IMR-90 (cell line): Measurements from ENCODE around the gene LRRN2. TPM values are rescaled to one million over a fixed set of nuclear protein-coding genes. Genes with fewer than 3 reads are reported as not detected.

Source experiments
- ATAC-seq: fragments of 200-7000 bp; cut with Tn5 transposase; 2 replicates; pipeline ENCODE4 v1.9.1; 2020; ENCODE audit warnings: low read depth, mild to moderate bottlenecking, moderate library complexity
- BruUV-seq: library from RNA; stranded (reverse); fragments of 400-500 nt; replicated peaks from 2 replicates; lab custom pipeline; 2021; lab: Mats Ljungman, UMichigan
- CTCF ChIA-PET: fragments of 300-600 bp; formaldehyde crosslinking; extraction: SDS; loops from one replicate; lab custom pipeline; 2021; ENCODE audit warnings: antibody characterized with exemption; lab: Yijun Ruan, JAX
- POLR2A ChIA-PET: fragments of 300-600 bp; sonication (Branson Sonifier 250); formaldehyde crosslinking; loops from one replicate; lab custom pipeline; 2022; ENCODE audit warnings: antibody characterized with exemption; ENCODE audit not compliant: unreplicated experiment; lab: Charles Lee
- DNase-seq: peaks from one replicate; pipeline ENCODE4 v3.0.0; 2013
- H2AFZ ChIP-seq: replicated peaks from 2 replicates; pipeline ENCODE3; 2013; ENCODE audit warnings: low read length, mild to moderate bottlenecking; ENCODE audit not compliant: poor library complexity
- H2AK5ac ChIP-seq: 2 replicates; pipeline ENCODE4 v1.6.1; 2013; ENCODE audit warnings: low read depth, low read length, inconsistent platforms
- H2AK9ac ChIP-seq: replicated peaks from 2 replicates; pipeline ENCODE3; 2013; ENCODE audit warnings: mild to moderate bottlenecking, low read depth, low read length, moderate library complexity; ENCODE audit not compliant: poor library complexity
- H2BK120ac ChIP-seq: 2 replicates; pipeline ENCODE4 v1.6.1; 2013; ENCODE audit warnings: low read depth, low read length, inconsistent platforms
- H2BK15ac ChIP-seq: 3 replicates; pipeline ENCODE4 v1.6.1; 2013; ENCODE audit warnings: low read depth, low read length, inconsistent platforms
- H2BK20ac ChIP-seq: 2 replicates; pipeline ENCODE4 v1.6.1; 2013; ENCODE audit warnings: low read depth, mild to moderate bottlenecking, inconsistent platforms, low read length, moderate library complexity
- H2BK5ac ChIP-seq: 2 replicates; pipeline ENCODE4 v1.6.1; 2013; ENCODE audit warnings: mild to moderate bottlenecking, low read depth, low read length, inconsistent platforms; ENCODE audit not compliant: poor library complexity, severe bottlenecking
- H3K14ac ChIP-seq: replicated peaks from 2 replicates; pipeline ENCODE4 v1.6.1; 2013; ENCODE audit warnings: low read depth, low read length, inconsistent platforms
- H3K18ac ChIP-seq: 2 replicates; pipeline ENCODE4 v1.6.1; 2013; ENCODE audit warnings: low read depth, low read length, control low read depth
- H3K23ac ChIP-seq: 2 replicates; pipeline ENCODE4 v1.6.1; 2013; ENCODE audit warnings: low read depth, low read length, inconsistent platforms
- H3K27ac ChIP-seq: 2 replicates; pipeline ENCODE4 v1.5.1; 2013; ENCODE audit warnings: mild to moderate bottlenecking, control low read depth, low read length; ENCODE audit not compliant: insufficient read depth
- H3K27me3 ChIP-seq: 2 replicates; pipeline ENCODE4 v1.6.1; 2013; ENCODE audit warnings: low read length; ENCODE audit not compliant: control insufficient read depth, insufficient read depth
- H3K36me3 ChIP-seq: 2 replicates; pipeline ENCODE4 v1.6.1; 2013; ENCODE audit warnings: low read length, mixed read lengths; ENCODE audit not compliant: control insufficient read depth, insufficient read depth
- H3K4ac ChIP-seq: 2 replicates; pipeline ENCODE4 v1.6.1; 2013; ENCODE audit warnings: low read depth, low read length, inconsistent platforms
- H3K4me1 ChIP-seq: 2 replicates; pipeline ENCODE4 v1.6.1; 2013; ENCODE audit warnings: low read length, mixed read lengths; ENCODE audit not compliant: control insufficient read depth, insufficient read depth
- H3K4me2 ChIP-seq: 2 replicates; pipeline ENCODE4 v1.6.1; 2013; ENCODE audit warnings: low read depth, mild to moderate bottlenecking, control low read depth, low read length, moderate library complexity
- H3K4me3 ChIP-seq: 2 replicates; pipeline ENCODE4 v1.5.1; 2013; ENCODE audit warnings: low read depth, mild to moderate bottlenecking, control low read depth, low read length, moderate library complexity; ENCODE audit not compliant: insufficient read depth
- H3K56ac ChIP-seq: 2 replicates; pipeline ENCODE4 v1.6.1; 2013; ENCODE audit warnings: low read length, inconsistent platforms; ENCODE audit not compliant: insufficient read depth; ENCODE audit errors: extremely low read depth
- H3K79me1 ChIP-seq, 2 experiments: 2 replicates each; pipeline ENCODE4 v1.6.1; 2013; ENCODE audit warnings: low read length in 2 of 2, inconsistent platforms in 1 of 2, low read depth in 1 of 2
- H3K9ac ChIP-seq: 2 replicates; pipeline ENCODE4 v1.6.1; 2013; ENCODE audit warnings: low read depth, low read length, control low read depth
- H3K9me1 ChIP-seq: 2 replicates; pipeline ENCODE4 v1.6.1; 2013; ENCODE audit warnings: low read length, inconsistent platforms; ENCODE audit not compliant: insufficient read depth
- H3K9me3 ChIP-seq: 2 replicates; pipeline ENCODE4 v1.6.1; 2013; ENCODE audit warnings: low read length; ENCODE audit not compliant: control insufficient read depth, insufficient read depth
- H4K20me1 ChIP-seq: 2 replicates; pipeline ENCODE4 v1.6.1; 2013; ENCODE audit warnings: low read length, inconsistent platforms; ENCODE audit not compliant: insufficient read depth
- H4K5ac ChIP-seq: 2 replicates; pipeline ENCODE4 v1.6.1; 2013; ENCODE audit warnings: mild to moderate bottlenecking, low read depth, low read length, control low read depth
- H4K8ac ChIP-seq, 2 experiments: 2 replicates each; pipeline ENCODE4 v1.6.1; 2013; ENCODE audit warnings: low read depth in 2 of 2, low read length in 2 of 2, control low read depth in 1 of 2, inconsistent platforms in 1 of 2
- H4K91ac ChIP-seq: 2 replicates; pipeline ENCODE4 v1.6.1; 2013; ENCODE audit warnings: low read depth, low read length, inconsistent platforms; ENCODE audit not compliant: insufficient read depth
- CEBPB ChIP-seq: IDR thresholded peaks from 2 replicates; pipeline ENCODE4 v1.6.1; 2012; ENCODE audit warnings: low read depth, low read length, improper control_type of control experiment
- FOS ChIP-seq: fragments of 150-350 bp; IDR thresholded peaks from 2 replicates; pipeline ENCODE4 v1.6.1; 2016; ENCODE audit warnings: low read depth, low read length
- WGBS, 2 experiments: methylation state at CpG; one replicate each; pipeline versions ENCODE4 v1.1.5 to v1.1.7; 2013; ENCODE audit warnings: missing lambda C conversion rate in 2 of 2; ENCODE audit not compliant: insufficient read length in 1 of 2; ENCODE audit errors: extremely low coverage in 2 of 2; 5-methylcytosine and 5-hydroxymethylcytosine counted together
- dilution Hi-C: fragments of 300-500 bp; cut with HindIII; formaldehyde crosslinking; loops from one replicate; pipeline ENCODE4 v1.14.3; 2018; ENCODE audit warnings: low sequenced_read_pairs; ENCODE audit not compliant: unreplicated experiment
- in situ Hi-C: fragments of 300-500 bp; cut with MboI; formaldehyde crosslinking; loops from 3 replicates; pipeline ENCODE4 v1.14.3; 2019; ENCODE audit warnings: low sequenced_read_pairs, inconsistent platforms, mixed read lengths
- intact Hi-C: fragments of 100-400 bp; cut with micrococcal nuclease; formaldehyde crosslinking; loops from 2 replicates; pipeline ENCODE4 v1.10.0; 2022
- polyA plus RNA-seq, 3 experiments: library from polyadenylated mRNA; depleted of rRNA; stranded (reverse); fragments of >200 nt; gene quantifications; 2 replicates each; pipeline ENCODE4 v1.2.3, GENCODE V29; 2012; ENCODE audit warnings: low replicate concordance in 1 of 3
- total RNA-seq: library from RNA; depleted of rRNA; stranded (reverse); fragments of >200 nt; gene quantifications from 2 replicates; pipeline ENCODE4 v1.2.3, GENCODE V29; 2012

LRRN2 gene
- total and polyA plus RNA-seq, 2 of the 4 experiments (the other 2 are of a cell fraction), result not detected

GRCh38 chr1:204726478-204726877 is 40.9 kb upstream of the LRRN2 start:
- dilution Hi-C loops (no loop called here), intact Hi-C loops (no loop called here)
- DNase-seq, result peak; percentile 21

More at GRCh38 chr1:204726478-204726877, 40.9 kb upstream of the LRRN2 start:
- Histone ChIP-seq H3K14ac (no peak overlapping the region), H4K8ac (no peak overlapping the region), H3K9ac (no peak overlapping the region), H3K18ac (no peak overlapping the region), H3K23ac (no peak overlapping the region), H2AK5ac (no peak overlapping the region), H2BK120ac (no peak overlapping the region), H2BK15ac (no peak overlapping the region), H2AK9ac (no peak overlapping the region), H2BK20ac (no peak overlapping the region), H3K56ac (no peak overlapping the region), H3K9me1 (no peaks in the 10 kb centered on the region), H3K36me3 (no peaks in the 10 kb centered on the region), H3K79me1 (no peaks in the 10 kb centered on the region), H3K4me3 (no peak overlapping the region), H3K9me3 (no peaks in the 10 kb centered on the region), H3K4me1 (no peaks in the 10 kb centered on the region), H3K4me2 (no peak overlapping the region), H4K20me1 (no peaks in the 10 kb centered on the region), H3K27me3 (peaks cover 9% of the 10 kb centered on the region), H4K5ac (no peak overlapping the region), H4K91ac (no peak overlapping the region), H3K4ac (no peak overlapping the region), H2BK5ac (no peak overlapping the region), H2AFZ (no peak overlapping the region), H3K27ac (no peak overlapping the region)
- WGBS, 2 experiments, result no CpG with 5 or more reads among the region's 1 CpG
- CTCF ChIA-PET, result no interaction called here
- POLR2A ChIA-PET, result no interaction called here
- BruUV-seq, result no TSS peak
- in situ Hi-C loops, result no loop called here
- ATAC-seq, result no peak
- TF ChIP-seq CEBPB (no peak), FOS (no peak)
